Lower lobe of right lung (tissue), 2 donors: ENCODE results near the gene SNN. TPM values are rescaled to one million over a fixed set of nuclear protein-coding genes. Genes with fewer than 3 reads are reported as not detected.

ENCODE experiments used
- ATAC-seq, 2 donors: fragments of 200-7000 bp; cut with Tn5 transposase; one replicate each; pipeline ENCODE4 v1.9.1; 2020 to 2022; ENCODE audit warnings: mild to moderate bottlenecking in 2 of 2, moderate library complexity in 2 of 2
- DNase-seq: peaks from one replicate; pipeline ENCODE4 v3.0.0-alpha.2; 2020
- H3K27ac ChIP-seq: fragments of 200-600 bp; one replicate; pipeline ENCODE4 v1.8.0; 2022
- H3K27me3 ChIP-seq: fragments of 200-600 bp; one replicate; pipeline ENCODE4 v1.8.0; 2022; ENCODE audit warnings: low read depth
- H3K36me3 ChIP-seq: fragments of 200-600 bp; one replicate; pipeline ENCODE4 v1.8.0; 2022; ENCODE audit warnings: mild to moderate bottlenecking
- H3K4me1 ChIP-seq: fragments of 200-600 bp; one replicate; pipeline ENCODE4 v1.8.0; 2022
- H3K4me3 ChIP-seq: fragments of 200-600 bp; one replicate; pipeline ENCODE4 v1.8.0; 2022; ENCODE audit warnings: mild to moderate bottlenecking
- H3K9me3 ChIP-seq: fragments of 200-600 bp; one replicate; pipeline ENCODE4 v1.8.0; 2022
- intact Hi-C: fragments of 100-400 bp; cut with DNase I; formaldehyde crosslinking; loops from one replicate; pipeline ENCODE4 v1.11.0; 2022
- total RNA-seq: library from RNA; stranded (reverse); fragmentation: NEBNext Ultra II Directional; extraction: Animal tissue kit (Norgen Biotek cat#: 25700); gene quantifications from one replicate; pipeline ENCODE4 v1.2.1, GENCODE V29; 2021
- TF ChIP-seq, protein P1 (sequence below): fragments of 200-600 bp; IDR thresholded peaks from one replicate; pipeline ENCODE4 v1.8.0; 2022; ENCODE audit warnings: antibody characterized with exemption, mild to moderate bottlenecking
- donor health status: DM: no; HTN: yes; CAD: no; lungs with severe emphysema.

Gene SNN
- total RNA-seq, 1 donor from 2014 or later: 25.5 TPM

DNA sequence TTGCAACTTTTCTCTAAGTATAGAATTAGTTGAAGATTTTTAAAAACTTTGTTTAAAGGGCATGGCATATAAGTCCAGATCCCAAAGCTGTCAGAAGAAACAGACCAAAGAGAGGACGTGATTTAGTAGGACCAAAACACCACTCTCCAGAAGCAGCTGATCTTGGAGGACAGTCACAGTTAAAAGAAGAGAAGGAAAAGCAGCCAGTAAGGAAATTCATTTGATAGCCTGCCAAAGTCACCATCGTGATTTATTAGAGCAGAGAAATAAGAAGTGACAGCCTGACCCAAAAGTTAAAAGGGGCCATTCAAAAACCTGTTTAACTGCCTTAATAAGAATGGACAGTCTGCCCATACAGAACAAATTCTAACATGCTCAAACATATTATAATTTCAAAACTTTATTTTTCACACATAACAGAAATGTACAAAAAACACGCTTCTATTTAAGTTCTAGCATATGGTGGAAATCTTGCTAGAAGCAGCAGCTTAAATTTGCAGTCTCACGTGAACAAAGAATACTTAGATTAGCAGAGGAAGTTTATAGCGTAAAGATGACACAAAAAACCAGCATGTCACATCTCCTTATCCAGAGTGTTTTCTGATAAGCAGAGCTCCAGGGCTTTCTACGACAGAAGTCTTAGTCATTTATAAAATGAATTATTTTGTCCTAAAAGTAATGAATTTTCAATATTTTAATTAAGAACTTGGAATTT, 37.2 kb downstream of the SNN start:
- Histone ChIP-seq H3K4me1 (peaks cover 24% of the 10 kb centered on the region), H3K4me3 (no peak overlapping the region), H3K36me3 (peaks cover 49% of the 10 kb centered on the region), H3K9me3 (no peaks in the 10 kb centered on the region), H3K27me3 (no peaks in the 10 kb centered on the region), H3K27ac (no peak overlapping the region)
- no peak for ATAC-seq
- DNase-seq: no peak
- TF ChIP-seq, protein P1, sequence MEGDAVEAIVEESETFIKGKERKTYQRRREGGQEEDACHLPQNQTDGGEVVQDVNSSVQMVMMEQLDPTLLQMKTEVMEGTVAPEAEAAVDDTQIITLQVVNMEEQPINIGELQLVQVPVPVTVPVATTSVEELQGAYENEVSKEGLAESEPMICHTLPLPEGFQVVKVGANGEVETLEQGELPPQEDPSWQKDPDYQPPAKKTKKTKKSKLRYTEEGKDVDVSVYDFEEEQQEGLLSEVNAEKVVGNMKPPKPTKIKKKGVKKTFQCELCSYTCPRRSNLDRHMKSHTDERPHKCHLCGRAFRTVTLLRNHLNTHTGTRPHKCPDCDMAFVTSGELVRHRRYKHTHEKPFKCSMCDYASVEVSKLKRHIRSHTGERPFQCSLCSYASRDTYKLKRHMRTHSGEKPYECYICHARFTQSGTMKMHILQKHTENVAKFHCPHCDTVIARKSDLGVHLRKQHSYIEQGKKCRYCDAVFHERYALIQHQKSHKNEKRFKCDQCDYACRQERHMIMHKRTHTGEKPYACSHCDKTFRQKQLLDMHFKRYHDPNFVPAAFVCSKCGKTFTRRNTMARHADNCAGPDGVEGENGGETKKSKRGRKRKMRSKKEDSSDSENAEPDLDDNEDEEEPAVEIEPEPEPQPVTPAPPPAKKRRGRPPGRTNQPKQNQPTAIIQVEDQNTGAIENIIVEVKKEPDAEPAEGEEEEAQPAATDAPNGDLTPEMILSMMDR: no peak
- intact Hi-C loops: no loop called here

DNA sequence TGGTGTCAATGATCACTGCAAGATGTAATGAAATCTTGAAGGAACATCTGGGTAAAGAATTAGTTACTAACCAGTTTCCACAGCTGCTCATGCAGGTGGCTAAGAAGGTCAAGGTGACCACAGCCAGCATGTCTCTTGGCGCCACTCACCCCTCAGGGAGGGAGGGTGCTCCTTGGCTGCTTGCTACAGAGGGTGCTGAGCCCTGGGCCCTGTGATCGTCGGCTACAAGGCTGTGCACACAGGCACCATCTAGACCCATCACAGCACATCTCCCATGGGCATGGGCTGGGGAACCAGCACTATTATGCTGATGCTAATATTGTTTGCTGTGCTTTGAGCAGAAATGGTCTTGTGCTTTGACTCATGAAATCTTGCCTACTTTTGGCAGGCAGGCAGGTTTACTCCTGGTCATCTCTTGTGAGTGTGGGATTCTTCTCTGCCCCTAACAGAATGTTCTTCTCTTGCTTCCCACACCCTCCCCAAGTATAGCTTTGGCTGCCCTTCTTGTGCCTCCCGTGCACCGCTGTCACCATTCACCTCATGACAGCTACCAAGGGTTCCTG, 38.0 kb downstream of the SNN start:
- Histone ChIP-seq H3K27ac (no peak overlapping the region), H3K4me1 (peaks cover 17% of the 10 kb centered on the region), H3K36me3 (peaks cover 52% of the 10 kb centered on the region), H3K4me3 (no peak overlapping the region), H3K9me3 (no peaks in the 10 kb centered on the region), H3K27me3 (no peaks in the 10 kb centered on the region)
- ATAC-seq: peak; percentile 30 to 56
- DNase-seq: no peak
- intact Hi-C loops: no loop called here
- TF ChIP-seq, protein P1: no peak

DNA sequence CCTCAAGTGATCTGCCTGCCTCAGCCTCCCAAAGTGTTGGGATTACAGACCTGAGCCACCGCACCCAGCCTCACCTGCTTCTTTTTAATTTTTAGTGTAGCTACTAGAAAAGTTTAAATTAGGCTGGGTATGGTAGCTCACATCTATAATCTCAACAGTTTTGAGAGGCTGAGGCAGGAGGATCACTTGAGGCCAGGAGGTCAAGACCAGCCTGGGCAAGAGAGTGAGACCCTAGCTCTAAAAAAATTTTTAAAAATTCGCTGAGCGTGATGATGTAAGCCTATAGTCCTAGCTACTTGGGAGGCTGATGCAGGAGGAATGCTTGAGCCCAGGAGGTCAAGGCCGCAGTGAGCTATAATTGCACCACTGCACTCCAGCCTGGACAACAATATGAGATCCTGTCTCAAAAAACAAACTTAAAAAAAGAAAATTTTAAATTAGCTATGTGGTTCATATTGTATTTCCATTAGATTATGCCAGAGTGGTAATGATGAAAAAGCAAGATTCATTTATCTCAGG, 39.5 kb downstream of the SNN start:
- Histone ChIP-seq H3K4me3 (no peak overlapping the region), H3K27me3 (no peaks in the 10 kb centered on the region), H3K27ac (no peak overlapping the region), H3K36me3 (peaks cover 64% of the 10 kb centered on the region), H3K4me1 (peaks cover 22% of the 10 kb centered on the region), H3K9me3 (no peaks in the 10 kb centered on the region)
- ATAC-seq (no peak), DNase-seq (no peak)
- intact Hi-C loops: no loop called here
- TF ChIP-seq, protein P1: no peak

DNA sequence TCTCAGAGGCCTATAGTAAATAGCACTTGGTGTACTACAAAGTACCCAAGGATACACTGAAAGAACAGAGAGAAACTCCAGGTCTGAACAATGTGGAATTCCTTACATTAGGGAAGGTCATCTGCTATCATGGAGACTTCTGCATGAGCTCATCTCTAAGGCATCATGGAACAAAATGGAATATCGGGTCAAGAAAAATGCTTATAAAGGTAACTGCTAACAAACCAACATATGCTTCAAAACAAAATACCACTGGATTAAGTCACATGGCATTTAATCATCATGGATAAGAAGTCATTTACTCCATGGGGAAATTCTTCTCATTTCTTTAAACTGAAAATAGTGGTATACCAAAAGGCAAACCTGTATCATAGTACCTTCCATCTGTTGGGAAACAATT, 40.2 kb downstream of the SNN start:
- Histone ChIP-seq H3K27me3 (no peaks in the 10 kb centered on the region), H3K9me3 (no peaks in the 10 kb centered on the region), H3K4me3 (no peak overlapping the region), H3K27ac (no peak overlapping the region), H3K36me3 (peaks cover 70% of the 10 kb centered on the region), H3K4me1 (peaks cover 22% of the 10 kb centered on the region)
- ATAC-seq: no peak
- intact Hi-C loops: no loop called here
- TF ChIP-seq, protein P1: no peak
- no peak for DNase-seq

DNA sequence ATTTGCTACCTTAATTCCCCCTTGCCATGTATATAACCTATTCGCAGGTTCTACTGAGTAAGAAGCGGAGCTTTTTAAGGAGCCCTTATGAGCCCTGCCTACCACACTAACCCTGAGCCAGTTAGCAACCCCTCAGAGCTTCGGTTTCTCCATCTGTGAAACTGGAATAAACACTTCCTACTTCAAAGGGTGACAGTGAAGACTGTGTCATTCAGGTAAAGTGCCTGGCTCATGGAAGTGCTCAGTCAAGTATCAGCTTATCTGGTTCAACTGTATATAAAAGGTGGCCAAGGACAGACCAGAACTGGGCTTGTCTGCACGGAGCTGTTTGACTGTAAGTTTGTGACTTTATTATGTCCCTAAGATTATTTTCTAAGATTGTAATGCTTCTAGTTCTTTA, 43.4 kb downstream of the SNN start:
- Histone ChIP-seq H3K27ac (no peak overlapping the region), H3K4me1 (peaks cover 17% of the 10 kb centered on the region), H3K27me3 (no peaks in the 10 kb centered on the region), H3K36me3 (peaks cover 83% of the 10 kb centered on the region), H3K9me3 (no peaks in the 10 kb centered on the region), H3K4me3 (no peak overlapping the region)
- ATAC-seq (peak; percentile 74 to 80), DNase-seq (no peak)
- intact Hi-C loops: loop anchor here (10.0 kb wide), 1 partner anchor 307 kb away; no protein-coding TSS in a partner anchor
- TF ChIP-seq, protein P1: no peak
